Subcutaneous preadipocyte (primary cell): Measurements from ENCODE around the gene CCL7. TPM values are rescaled to one million over a fixed set of nuclear protein-coding genes. Genes with fewer than 3 reads are reported as not detected.

Experiments
- total RNA-seq: library from RNA; depleted of rRNA; stranded (reverse); fragments of >200 nt; gene quantifications from 2 replicates; pipeline ENCODE4 v1.2.3, GENCODE V29; 2012

CCL7 gene
- total RNA-seq = 0.39 and 2.2 TPM in 2 replicates

DNA sequence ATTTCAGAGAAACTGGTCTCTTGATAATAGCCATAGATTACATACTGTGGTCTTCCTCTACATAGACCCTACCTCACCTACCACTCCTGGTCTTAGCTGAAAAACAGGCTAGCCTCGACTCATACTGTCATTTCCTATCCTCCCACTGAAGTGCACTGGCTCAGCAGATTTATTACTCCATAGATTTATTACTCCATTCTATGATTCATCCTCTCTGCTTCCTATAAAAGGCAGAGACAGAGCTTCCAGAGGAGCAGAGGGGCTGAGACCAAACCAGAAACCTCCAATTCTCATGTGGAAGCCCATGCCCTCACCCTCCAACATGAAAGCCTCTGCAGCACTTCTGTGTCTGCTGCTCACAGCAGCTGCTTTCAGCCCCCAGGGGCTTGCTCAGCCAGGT, at the start of gene CCL7:
Gene CCL7, plus strand, starts transcription at position 253 of the 400 bp plus-strand sequence. Its CDS starts 70 bp downstream, at position 323.

DNA sequence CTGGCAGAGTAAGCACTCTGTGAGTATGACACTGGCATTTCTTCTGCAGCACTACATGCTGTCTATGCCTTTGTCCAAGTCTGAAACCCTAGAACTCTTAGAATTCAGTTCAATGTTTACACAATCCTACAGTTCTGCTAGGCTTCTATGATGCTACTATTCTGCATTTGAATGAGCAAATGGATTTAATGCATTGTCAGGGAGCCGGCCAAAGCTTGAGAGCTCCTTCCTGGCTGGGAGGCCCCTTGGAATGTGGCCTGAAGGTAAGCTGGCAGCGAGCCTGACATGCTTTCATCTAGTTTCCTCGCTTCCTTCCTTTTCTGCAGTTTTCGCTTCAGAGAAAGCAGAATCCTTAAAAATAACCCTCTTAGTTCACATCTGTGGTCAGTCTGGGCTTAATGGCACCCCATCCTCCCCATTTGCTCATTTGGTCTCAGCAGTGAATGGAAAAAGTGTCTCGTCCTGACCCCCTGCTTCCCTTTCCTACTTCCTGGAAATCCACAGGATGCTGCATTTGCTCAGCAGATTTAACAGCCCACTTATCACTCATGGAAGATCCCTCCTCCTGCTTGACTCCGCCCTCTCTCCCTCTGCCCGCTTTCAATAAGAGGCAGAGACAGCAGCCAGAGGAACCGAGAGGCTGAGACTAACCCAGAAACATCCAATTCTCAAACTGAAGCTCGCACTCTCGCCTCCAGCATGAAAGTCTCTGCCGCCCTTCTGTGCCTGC, 15.2 kb upstream of the CCL7 start, which contains the start of gene CCL2:
Gene CCL2, plus strand, starts transcription at position 635 of the 730 bp plus-strand sequence. Its CDS starts 65 bp downstream, at position 700.

GRCh38 chr17:34285286-34285792, 15.3 kb downstream of the CCL7 start, which contains the start of gene CCL11:
Gene CCL11, plus strand, starts transcription at chr17:34285742. Its CDS starts 67 bp downstream, at chr17:34285809.

DNA sequence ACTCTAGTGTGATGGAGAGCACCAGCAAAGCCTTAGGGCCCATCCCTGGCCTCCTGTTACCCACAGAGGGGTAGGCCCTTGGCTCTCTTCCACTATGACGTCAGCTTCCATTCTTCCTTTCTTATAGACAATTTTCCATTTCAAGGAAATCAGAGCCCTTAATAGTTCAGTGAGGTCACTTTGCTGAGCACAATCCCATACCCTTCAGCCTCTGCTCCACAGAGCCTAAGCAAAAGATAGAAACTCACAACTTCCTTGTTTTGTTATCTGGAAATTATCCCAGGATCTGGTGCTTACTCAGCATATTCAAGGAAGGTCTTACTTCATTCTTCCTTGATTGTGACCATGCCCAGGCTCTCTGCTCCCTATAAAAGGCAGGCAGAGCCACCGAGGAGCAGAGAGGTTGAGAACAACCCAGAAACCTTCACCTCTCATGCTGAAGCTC, 49.0 kb downstream of the CCL7 start, which contains the start of gene CCL8:
Gene CCL8, plus strand, starts transcription at position 397 of the 445 bp plus-strand sequence. CDS start 67 bp downstream, outside the sequence.

Other genes starting within 250 kb of the CCL7 start
- gene CCL2, start 14.9 kb upstream of the CCL7 start, total RNA-seq = 6.1 and 30.5 TPM in 2 replicates
- gene CCL11, start 15.5 kb downstream of the CCL7 start, total RNA-seq = not detected in 2 replicates
- gene CCL8, start 49.2 kb downstream of the CCL7 start, total RNA-seq = not detected in 2 replicates
- gene CCL13, start 86.3 kb downstream of the CCL7 start, total RNA-seq = not detected in 2 replicates
- gene CCL1, start 93.0 kb downstream of the CCL7 start, total RNA-seq = not detected in 2 replicates